DMS53 (cell line): ENCODE results near the gene SRPK2.
A peak's percentile ranks its signal among the peaks of the same experiment; 100 is the strongest.

ENCODE experiments used
- DNase-seq: peaks from one replicate; lab custom pipeline; 2025; lab: John Stamatoyannopoulos, UW

Gene SRPK2

GRCh38 chr7:105189859-105190492 is 198.7 kb downstream of the SRPK2 start:
- no peak for DNase-seq

- DNase-seq, result no peak
Measured at GRCh38 chr7:105188201-105188600, 200.5 kb downstream of the SRPK2 start.

- no peak for DNase-seq
Measured at GRCh38 chr7:105187302-105188169, 201.2 kb downstream of the SRPK2 start.

DNA sequence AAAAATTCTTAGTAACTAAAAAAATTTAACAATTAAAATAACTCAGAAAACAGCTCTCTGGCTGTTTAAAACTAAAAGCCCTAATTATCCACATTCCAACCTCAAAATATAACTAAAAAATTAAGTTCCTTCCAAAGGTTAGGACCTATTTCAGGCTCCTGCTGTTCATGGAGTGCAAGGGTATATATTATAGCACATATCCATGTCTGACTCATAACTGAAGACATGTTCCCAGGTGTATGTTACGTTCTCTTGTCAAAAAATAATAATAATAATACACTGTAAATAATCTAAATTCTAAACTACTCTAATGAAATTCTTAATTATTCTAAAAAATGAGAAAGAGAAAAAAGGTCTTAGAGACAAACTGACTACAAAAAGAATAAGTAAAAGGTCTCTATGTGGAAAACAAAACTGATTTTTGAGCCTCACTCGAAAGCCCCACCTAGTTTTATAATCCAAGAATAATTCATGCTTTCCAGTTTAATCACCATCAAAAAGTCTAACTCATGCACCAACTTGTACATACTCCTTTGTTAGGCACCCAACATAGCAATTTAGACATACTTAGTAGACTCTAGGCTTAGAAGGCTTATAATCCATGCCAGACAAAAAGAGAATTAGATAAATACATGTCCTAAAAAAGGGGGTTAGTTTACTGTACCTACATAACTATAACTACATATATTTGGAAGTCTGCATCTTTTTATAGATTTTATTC is 203.3 kb downstream of the SRPK2 start:
- DNase-seq, result no peak

DNA sequence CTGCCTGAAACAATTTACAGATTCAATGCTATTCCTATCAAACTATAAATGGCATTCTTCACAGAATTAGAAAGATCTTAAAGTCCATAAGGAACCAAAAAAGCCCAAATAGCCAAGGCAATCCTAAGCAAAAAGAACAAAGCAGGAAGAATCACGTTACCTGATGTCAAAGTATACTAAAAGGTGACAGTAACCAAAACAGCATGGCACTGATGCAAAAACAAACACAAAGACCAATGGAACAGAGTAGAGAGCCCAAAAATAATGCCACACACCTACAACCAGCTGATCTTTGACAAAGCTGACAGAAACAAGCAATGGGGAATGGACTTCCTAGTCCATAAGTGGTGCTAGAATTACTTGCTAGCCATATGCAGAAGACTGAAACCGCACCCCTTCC is 208.7 kb downstream of the SRPK2 start:
- no peak for DNase-seq

DNA sequence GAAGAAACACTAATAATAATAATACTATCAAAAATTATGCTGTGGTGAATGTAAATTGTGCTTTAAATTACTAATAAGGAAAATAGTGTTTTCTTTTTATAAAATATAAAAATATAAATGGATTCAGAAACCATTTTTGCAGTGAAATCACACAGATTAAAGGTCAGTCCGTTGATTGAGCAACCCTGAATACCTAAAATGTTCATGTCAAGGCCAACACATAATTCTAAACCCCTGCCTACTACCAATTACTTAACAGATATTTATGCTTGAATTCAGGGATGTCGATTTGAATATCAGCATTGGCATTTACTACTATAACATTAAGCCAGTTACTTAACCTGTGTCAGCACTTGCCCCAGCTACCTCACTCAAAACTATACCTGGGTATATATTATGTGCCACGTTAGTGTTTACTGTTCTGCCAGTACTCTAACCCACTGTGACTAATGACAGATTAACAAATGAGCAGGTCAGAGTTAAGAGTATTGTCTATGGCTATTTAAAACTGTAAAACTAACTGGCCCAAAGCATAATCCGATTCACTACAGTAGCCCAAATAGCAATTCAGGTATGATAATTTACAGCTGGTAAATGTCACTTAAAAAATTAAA is 209.7 kb downstream of the SRPK2 start:
- no peak for DNase-seq

GRCh38 chr7:105178177-105178576 is 210.5 kb downstream of the SRPK2 start:
- no peak for DNase-seq

- no peak for DNase-seq
Measured at GRCh38 chr7:105177026-105177425, 211.7 kb downstream of the SRPK2 start.

- DNase-seq, result no peak
Measured at GRCh38 chr7:105173586-105173985, 215.1 kb downstream of the SRPK2 start.

GRCh38 chr7:105164751-105165150 is 224.0 kb downstream of the SRPK2 start:
- DNase-seq, result no peak

DNA sequence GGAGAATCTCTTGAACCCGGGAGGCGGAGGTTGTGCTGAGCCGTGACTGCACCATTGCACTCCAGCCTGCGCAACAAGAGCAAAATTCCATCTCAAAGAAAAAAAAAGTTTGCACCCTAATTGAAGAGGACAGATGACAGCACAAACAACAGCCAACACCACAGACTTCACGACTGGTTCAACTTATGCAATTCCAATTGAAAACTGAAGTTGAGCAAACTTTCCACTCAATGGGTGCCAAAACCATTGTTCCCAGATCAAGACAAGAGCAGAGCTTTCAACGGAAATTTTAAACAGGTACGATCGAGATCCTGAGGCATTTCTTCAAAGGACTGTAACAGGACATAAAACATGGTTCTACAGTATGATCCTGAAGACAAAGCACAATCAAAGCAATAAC is 225.0 kb downstream of the SRPK2 start:
- no peak for DNase-seq

DNA sequence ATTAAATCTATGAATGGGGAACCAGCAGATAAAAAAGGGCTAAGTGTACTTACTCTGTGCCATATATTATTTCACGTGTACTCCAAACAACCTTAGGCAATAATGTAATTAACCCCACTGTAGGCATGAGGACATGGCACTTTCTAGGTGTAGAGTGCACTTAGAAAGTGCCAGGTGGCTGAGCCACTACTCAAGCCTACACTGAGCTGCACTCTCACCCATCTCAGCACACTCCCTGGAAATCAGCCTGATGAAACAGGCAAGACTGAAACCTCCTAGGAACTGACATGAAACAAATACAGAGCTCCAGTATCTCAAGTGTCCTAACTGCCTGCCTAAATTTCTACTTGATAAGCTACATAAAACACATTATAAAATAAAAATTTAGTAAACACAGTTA is 227.4 kb downstream of the SRPK2 start:
- no peak for DNase-seq

DNA sequence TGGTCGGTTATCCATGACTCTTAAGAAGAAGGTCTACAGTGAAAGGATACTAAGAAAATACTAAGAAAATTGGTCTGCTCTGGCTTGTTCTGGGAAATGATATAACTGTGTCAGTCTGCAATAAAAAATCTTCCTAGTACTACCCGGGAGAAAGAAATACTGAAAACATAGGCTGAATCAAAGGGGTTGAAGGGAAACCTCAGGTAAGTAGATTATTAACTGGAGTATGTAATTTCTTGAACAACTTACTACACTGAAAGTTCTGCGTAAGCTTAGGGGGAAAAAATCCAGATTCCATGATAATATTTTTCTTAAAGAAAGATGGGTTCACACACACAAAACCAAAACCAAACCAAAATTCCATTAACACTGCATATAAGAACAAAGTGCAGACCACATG is 231.4 kb downstream of the SRPK2 start:
- no peak for DNase-seq

- DNase-seq, result no peak
Measured at GRCh38 chr7:105156731-105157130, 232.0 kb downstream of the SRPK2 start.

- no peak for DNase-seq
Measured at GRCh38 chr7:105154084-105154483, 234.6 kb downstream of the SRPK2 start.

DNA sequence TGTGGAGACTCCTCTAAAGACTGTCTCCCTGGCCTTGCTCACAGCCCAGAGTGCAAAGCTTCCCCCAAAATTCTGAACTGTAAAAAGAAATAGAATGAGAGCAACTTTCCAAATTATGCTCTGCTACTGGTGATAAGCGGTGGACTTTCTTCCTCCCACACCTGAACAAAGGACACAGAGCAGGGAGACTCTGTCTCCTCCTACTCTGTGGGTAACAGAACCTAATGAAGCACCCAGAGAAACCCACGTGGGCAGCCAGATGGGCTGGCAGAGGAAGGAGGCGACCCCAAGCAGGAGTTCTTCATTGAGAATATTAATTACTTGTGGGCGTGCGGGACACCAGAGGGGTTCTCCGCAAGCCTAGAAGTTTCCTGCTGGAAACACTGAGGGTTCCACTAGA is 235.2 kb downstream of the SRPK2 start:
- DNase-seq, result no peak

- DNase-seq, result no peak
Measured at GRCh38 chr7:105151152-105151551, 237.6 kb downstream of the SRPK2 start.

GRCh38 chr7:105149827-105150226 is 238.9 kb downstream of the SRPK2 start:
- no peak for DNase-seq

DNA sequence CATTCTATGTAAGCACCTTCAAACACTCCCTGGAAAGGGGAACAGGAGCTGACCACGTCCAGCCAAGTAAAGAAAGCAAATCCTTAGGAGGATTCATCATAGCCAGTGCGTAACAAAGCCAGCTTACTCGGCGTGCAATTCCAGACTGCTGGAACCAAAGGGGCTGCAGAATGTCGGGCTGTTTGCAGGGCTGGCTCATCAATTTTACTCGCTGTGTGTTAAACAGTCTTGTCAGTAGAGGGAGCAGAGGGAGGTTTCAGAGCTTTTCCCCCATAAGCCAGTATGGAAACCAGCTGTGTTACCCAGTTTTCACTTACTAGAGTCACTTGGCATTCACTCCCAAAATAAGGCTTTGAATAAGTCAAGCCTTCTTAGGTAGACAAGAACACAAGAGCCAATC is 247.7 kb downstream of the SRPK2 start:
- DNase-seq, result peak; percentile 38

DNA sequence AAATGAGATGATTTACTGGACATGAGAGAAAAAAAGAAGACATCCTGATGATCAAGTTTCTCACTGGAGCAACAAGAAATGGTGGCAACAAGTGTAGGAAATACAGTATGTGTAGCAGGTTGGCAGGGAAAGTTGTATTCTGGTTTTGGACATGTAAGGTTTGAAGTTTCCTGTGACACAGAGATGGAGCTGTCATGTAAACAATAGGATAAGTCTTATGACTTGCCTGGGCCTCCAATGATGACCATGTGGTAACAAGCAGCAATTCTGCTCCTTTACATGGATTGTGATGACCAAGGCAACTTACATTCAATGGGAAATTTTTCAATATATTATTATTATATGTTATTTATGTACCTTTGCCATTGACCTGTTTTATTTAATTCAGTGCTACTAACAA is 249.3 kb downstream of the SRPK2 start:
- DNase-seq, result no peak

DNA sequence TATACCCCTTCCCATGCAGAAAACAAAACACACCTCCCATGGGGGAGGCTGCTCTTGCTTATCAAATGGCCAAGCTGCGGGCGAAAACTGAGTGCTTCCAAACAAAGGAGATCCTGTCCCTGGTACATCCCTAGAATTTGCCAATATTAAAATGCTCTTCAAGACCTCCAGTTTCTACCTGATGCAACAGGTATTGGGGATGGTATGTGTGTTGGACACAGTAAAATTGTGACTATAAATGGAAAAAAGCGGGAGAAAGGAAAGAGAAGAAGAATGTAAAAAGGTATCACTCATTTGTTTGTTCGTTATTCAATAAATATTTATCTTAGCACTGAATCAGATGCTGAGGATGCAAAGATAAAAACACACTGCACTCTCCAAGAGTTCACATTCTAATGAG is 250.8 kb downstream of the SRPK2 start:
- no peak for DNase-seq

DNA sequence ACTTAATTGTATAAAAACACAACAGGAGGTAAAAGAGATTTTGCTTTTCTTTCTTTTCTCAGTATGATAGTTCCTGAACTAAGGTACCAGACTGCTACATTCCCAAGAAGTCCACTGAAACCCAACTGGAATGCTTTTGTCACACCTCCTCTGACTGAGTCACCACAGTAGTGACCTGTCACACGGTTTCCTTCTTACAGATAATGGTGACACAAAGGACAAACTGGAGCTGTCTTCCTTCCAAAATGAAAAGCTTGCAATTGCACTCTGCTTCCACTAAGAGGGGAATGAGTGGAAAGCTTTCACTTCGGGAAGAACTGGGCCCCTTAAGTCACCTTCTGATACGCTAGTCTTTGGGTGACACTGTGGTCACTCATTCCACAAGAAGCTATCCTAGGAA is 252.5 kb downstream of the SRPK2 start:
- DNase-seq, result peak; percentile 17
